GM23338 (cell line): ENCODE measurements around the gene MAP3K21. TPM values are rescaled to one million over a fixed set of nuclear protein-coding genes. Genes with fewer than 3 reads are reported as not detected.
A peak's percentile ranks its signal among the peaks of the same experiment; 100 is the strongest.

Experiments used
- ATAC-seq: fragments of 200-7000 bp; cut with Tn5 transposase; 3 replicates; pipeline ENCODE4 v1.9.1; 2020
- DNase-seq: peaks from one replicate; pipeline ENCODE4 v3.0.0-alpha.2; 2015; ENCODE audit warnings: low spot score
- H2AFZ ChIP-seq: fragments of 200-600 bp; sonication (generic); 2 replicates; pipeline ENCODE4 v1.8.0; 2016; ENCODE audit warnings: antibody characterized with exemption, mild to moderate bottlenecking, moderate library complexity
- H3F3A ChIP-seq: fragments of 200-600 bp; sonication (generic); replicated peaks from 2 replicates; pipeline ENCODE4 v1.8.0; 2017; ENCODE audit warnings: antibody characterized with exemption, mixed run types, low read depth
- H3K27ac ChIP-seq: fragments of 200-600 bp; sonication (generic); 2 replicates; pipeline ENCODE4 v1.6.1; 2016; ENCODE audit warnings: low read depth
- H3K27me3 ChIP-seq: fragments of 200-600 bp; sonication (generic); 2 replicates; pipeline ENCODE4 v1.8.0; 2016; ENCODE audit warnings: mild to moderate bottlenecking, mixed run types, moderate library complexity; ENCODE audit not compliant: insufficient read depth
- H3K36me3 ChIP-seq: fragments of 200-600 bp; sonication (generic); 2 replicates; pipeline ENCODE4 v1.8.0; 2016; ENCODE audit warnings: mild to moderate bottlenecking; ENCODE audit not compliant: insufficient read depth
- H3K4me1 ChIP-seq: fragments of 200-600 bp; sonication (generic); 2 replicates; pipeline ENCODE4 v1.8.0; 2016; ENCODE audit warnings: mild to moderate bottlenecking, moderate library complexity; ENCODE audit not compliant: insufficient read depth
- H3K4me2 ChIP-seq: fragments of 200-600 bp; sonication (generic); 2 replicates; pipeline ENCODE4 v1.7.1; 2017; ENCODE audit warnings: mixed run types
- H3K4me3 ChIP-seq: fragments of 200-600 bp; sonication (generic); 2 replicates; pipeline ENCODE4 v1.6.1; 2016; ENCODE audit warnings: mixed run types
- H3K79me2 ChIP-seq: fragments of 200-600 bp; sonication (generic); replicated peaks from 2 replicates; pipeline ENCODE4 v1.8.0; 2017; ENCODE audit warnings: mild to moderate bottlenecking; ENCODE audit not compliant: insufficient read depth
- H3K9me2 ChIP-seq: fragments of 200-600 bp; sonication (generic); 2 replicates; pipeline ENCODE4 v1.8.0; 2017; ENCODE audit not compliant: insufficient read depth
- H4K20me1 ChIP-seq: fragments of 200-600 bp; sonication (generic); replicated peaks from 2 replicates; pipeline ENCODE4 v1.8.0; 2017; ENCODE audit warnings: mild to moderate bottlenecking; ENCODE audit not compliant: insufficient read depth
- H3K27ac Mint-ChIP-seq: 2 replicates; pipeline ENCODE4 v1.8.0; 2020; ENCODE audit warnings: inconsistent platforms, mild to moderate bottlenecking, moderate library complexity, mixed read lengths
- H3K27me3 Mint-ChIP-seq: 3 replicates; pipeline ENCODE4 v1.8.0; 2022; ENCODE audit warnings: low read depth, mild to moderate bottlenecking, moderate library complexity, mixed read lengths, inconsistent platforms; ENCODE audit not compliant: insufficient read depth, poor library complexity
- H3K36me3 Mint-ChIP-seq: 3 replicates; pipeline ENCODE4 v1.8.0; 2021; ENCODE audit warnings: low read depth, mild to moderate bottlenecking, inconsistent platforms, moderate library complexity, mixed read lengths
- H3K4me1 Mint-ChIP-seq: 3 replicates; pipeline ENCODE4 v1.8.0; 2020; ENCODE audit warnings: mild to moderate bottlenecking, inconsistent platforms, mixed read lengths
- H3K4me3 Mint-ChIP-seq: 3 replicates; pipeline ENCODE4 v1.8.0; 2021; ENCODE audit warnings: moderate library complexity, mild to moderate bottlenecking, inconsistent platforms, mixed read lengths
- H3K9me3 Mint-ChIP-seq: 3 replicates; pipeline ENCODE4 v1.8.0; 2020; ENCODE audit warnings: moderate library complexity, mild to moderate bottlenecking, inconsistent platforms, mixed read lengths
- CTCF ChIP-seq, 2 experiments: fragments of 200-600 bp in 1 of 2; sonication (generic) in 1 of 2; conservative IDR thresholded peaks; 2 replicates each; pipeline versions ENCODE4 v1.5.1 to v1.6.1; 2016 to 2017; ENCODE audit warnings: antibody characterized with exemption in 2 of 2, low read depth in 2 of 2, mild to moderate bottlenecking in 2 of 2, moderate library complexity in 1 of 2
- EZH2 ChIP-seq: fragments of 200-600 bp; sonication (generic); IDR thresholded peaks from one replicate; pipeline ENCODE4 v1.8.0; 2017; ENCODE audit warnings: antibody characterized with exemption, mild to moderate bottlenecking, low read depth; ENCODE audit not compliant: unreplicated experiment
- EZH2phosphoT487 ChIP-seq: fragments of 200-600 bp; sonication (generic); IDR thresholded peaks from one replicate; pipeline ENCODE4 v1.8.1; 2018; ENCODE audit warnings: antibody characterized with exemption; ENCODE audit not compliant: unreplicated experiment
- JUNB ChIP-seq: IDR thresholded peaks from one replicate; pipeline ENCODE4 v1.6.1; 2016; ENCODE audit warnings: antibody characterized with exemption; ENCODE audit not compliant: unreplicated experiment
- REST ChIP-seq: IDR thresholded peaks from one replicate; pipeline ENCODE4 v1.6.1; 2018; ENCODE audit warnings: antibody characterized with exemption; ENCODE audit not compliant: unreplicated experiment
- STAT1 ChIP-seq: IDR thresholded peaks from one replicate; pipeline ENCODE4 v1.6.1; 2016; ENCODE audit warnings: antibody characterized with exemption; ENCODE audit not compliant: unreplicated experiment
- ZNF462 ChIP-seq: fragments of 250-450 bp; sonication (Bioruptor Pico); IDR thresholded peaks from 2 replicates; pipeline ENCODE4 v1.5.0; 2020; ENCODE audit warnings: mild to moderate bottlenecking, moderate library complexity
- polyA plus RNA-seq: library from polyadenylated mRNA; unstranded; fragments of >200 nt; fragmentation: Nextera tagmentation; extraction: Ambion mirVana; gene quantifications from 2 replicates; pipeline ENCODE4 v1.2.1, GENCODE V29; 2016
- total RNA-seq: library from RNA; depleted of rRNA; stranded (reverse); fragments of >200 nt; shearing (Covaris generic); gene quantifications from 2 replicates; pipeline ENCODE4 v1.2.3, GENCODE V29; 2014

MAP3K21 gene
- total and polyA plus RNA-seq, 2 experiments from 2014 or later, result 11.7 to 40.1 TPM

- H3K36me3 Mint-ChIP-seq, result peaks cover 28% of the 10 kb centered on the region; the same call in 2 of the 3 replicates
- Histone ChIP-seq H3K9me2 (no peaks in the 10 kb centered on the region), H2AFZ (no peak overlapping the region), H4K20me1 (no peaks in the 10 kb centered on the region), H3K36me3 (no peaks in the 10 kb centered on the region), H3K27me3 (no peaks in the 10 kb centered on the region), H3K4me1 (peaks cover 62% of the 10 kb centered on the region), H3K79me2 (peaks cover 70% of the 10 kb centered on the region), H3K4me3 (peak overlapping the region; percentile 85), H3K4me2 (peak overlapping the region; percentile 77), H3K27ac (peak overlapping the region; percentile 92; the same call in 1 of the 2 replicates), H3F3A (peaks cover 4% of the 10 kb centered on the region)
- DNase-seq (peak; percentile 28), ATAC-seq (no peak)
- TF ChIP-seq CTCF (conservative IDR thresholded peaks at IDR 0.05; ENCODE audit: low read depth in 2 of 2), result no peak
- TF ChIP-seq EZH2phosphoT487, result no peak
- TF ChIP-seq JUNB, result no peak
- no peak for TF ChIP-seq STAT1
- no peak for TF ChIP-seq EZH2
- H3K27me3 Mint-ChIP-seq, result peaks cover 8% of the 10 kb centered on the region
- H3K4me1 Mint-ChIP-seq, result peaks cover 57% of the 10 kb centered on the region
- peak overlapping the region; percentile 79 for H3K27ac Mint-ChIP-seq
- H3K9me3 Mint-ChIP-seq, result no peaks in the 10 kb centered on the region; the same call in 2 of the 3 replicates
- H3K4me3 Mint-ChIP-seq, result peak overlapping the region; percentile 90
These were observed 33.7 kb upstream of the MAP3K21 start for GRCh38 chr1:233293556-233294446.

GRCh38 chr1:233294913-233295236 lies 32.6 kb upstream of the MAP3K21 start:
- ATAC-seq, result peak; percentile 48
- H3K9me3 Mint-ChIP-seq, result no peaks in the 10 kb centered on the region
- Histone ChIP-seq H3K79me2 (peaks cover 65% of the 10 kb centered on the region), H3K9me2 (no peaks in the 10 kb centered on the region), H3K27me3 (no peaks in the 10 kb centered on the region), H4K20me1 (no peaks in the 10 kb centered on the region), H3K4me1 (peaks cover 61% of the 10 kb centered on the region), H3K36me3 (no peaks in the 10 kb centered on the region), H3F3A (no peaks in the 10 kb centered on the region; the same call in 1 of the 2 replicates), H3K4me3 (peak overlapping the region; percentile 85), H3K27ac (peak overlapping the region; percentile 92), H3K4me2 (peak overlapping the region; percentile 77), H2AFZ (peak overlapping the region; percentile 30; the same call in 1 of the 2 replicates)
- H3K27ac Mint-ChIP-seq, result peak overlapping the region; percentile 92
- H3K27me3 Mint-ChIP-seq, result peaks cover 3% of the 10 kb centered on the region
- peaks cover 47% of the 10 kb centered on the region for H3K4me1 Mint-ChIP-seq
- H3K4me3 Mint-ChIP-seq, result peak overlapping the region; percentile 90
- peak; percentile 80 for DNase-seq
- H3K36me3 Mint-ChIP-seq, result peaks cover 19% of the 10 kb centered on the region; the same call in 2 of the 3 replicates
- TF ChIP-seq ZNF462 (CRISPR knock-in tag), result no peak
- no peak for TF ChIP-seq REST
- TF ChIP-seq JUNB, result no peak
